Esophagus muscularis mucosa (tissue), 4 donors: ENCODE measurements around the gene MSANTD2. TPM values are rescaled to one million over a fixed set of nuclear protein-coding genes. Genes with fewer than 3 reads are reported as not detected.

Experiments
- DNase-seq: peaks from one replicate; pipeline ENCODE4 v3.0.0-alpha.2; 2017; ENCODE audit errors: extremely low spot score
- H3K27ac ChIP-seq, 4 donors: fragments of 200-600 bp; sonication (generic); replicated peaks in 1 of 4; 1 replicate in 3 of 4; 2 replicates in 1 of 4; pipeline ENCODE4 v1.5.1; 2016 to 2019; ENCODE audit warnings: mild to moderate bottlenecking in 1 of 4
- H3K27me3 ChIP-seq, 4 donors: fragments of 200-600 bp; sonication (generic); one replicate each; pipeline versions ENCODE4 v1.5.1 to v1.6.0; 2016 to 2019
- H3K36me3 ChIP-seq, 4 donors: fragments of 200-600 bp; sonication (generic); one replicate each; pipeline ENCODE4 v1.5.1; 2016 to 2019
- H3K4me1 ChIP-seq, 4 donors: fragments of 200-600 bp; sonication (generic); one replicate each; pipeline ENCODE4 v1.5.1; 2016 to 2019
- H3K4me3 ChIP-seq, 4 donors: fragments of 200-600 bp; sonication (generic); 1 replicate in 2 of 4; 2 replicates in 2 of 4; pipeline ENCODE4 v1.5.1; 2016 to 2019; ENCODE audit warnings: mild to moderate bottlenecking in 4 of 4, moderate library complexity in 1 of 4
- H3K9me3 ChIP-seq, 4 donors: fragments of 200-600 bp; sonication (generic); 1 replicate in 3 of 4; 2 replicates in 1 of 4; pipeline ENCODE4 v1.5.1; 2016 to 2019
- CTCF ChIP-seq, 3 experiments: fragments of 200-600 bp in 2 of 3; fragments of 450-650 bp in 1 of 3; sonication (generic) in 2 of 3; IDR thresholded peaks; one replicate each; pipeline ENCODE4 v1.5.1; 2017 to 2019; ENCODE audit warnings: antibody characterized with exemption in 3 of 3, mild to moderate bottlenecking in 2 of 3, moderate library complexity in 1 of 3
- EP300 ChIP-seq: sonication (generic); formaldehyde crosslinking; IDR thresholded peaks from one replicate; pipeline ENCODE4 v1.6.1; 2017; ENCODE audit warnings: antibody characterized with exemption
- POLR2A ChIP-seq: fragments of 450-650 bp; IDR thresholded peaks from one replicate; pipeline ENCODE4 v1.6.1; 2017; ENCODE audit warnings: antibody characterized with exemption, moderate library complexity, mild to moderate bottlenecking, low read depth
- POLR2AphosphoS5 ChIP-seq, 2 donors: sonication (generic); formaldehyde crosslinking; IDR thresholded peaks; one replicate each; pipeline ENCODE4 v1.6.1; 2017; ENCODE audit warnings: antibody characterized with exemption in 2 of 2
- WGBS: methylation state at CpG from one replicate; pipeline ENCODE4 v1.1.5; 2018; 5-methylcytosine and 5-hydroxymethylcytosine counted together
- intact Hi-C: fragments of 100-400 bp; cut with DNase I; formaldehyde crosslinking; loops from one replicate; pipeline ENCODE4 v1.15.1; 2023
- total RNA-seq, 4 donors: library from RNA; depleted of rRNA; stranded (reverse); fragments of >200 nt; gene quantifications; one replicate each; pipeline versions ENCODE4 v1.1.0 to v1.2.1, GENCODE V29; 2016

The MSANTD2 gene
- total RNA-seq, 4 donors from 2014 or later = 9.6 to 14.0 (median 12.1) TPM

GRCh38 chr11:124823512-124824376 lies 23.5 kb upstream of the MSANTD2 start:
- 70% methylated on average over 8 of the region's 8 CpGs for whole genome bisulfite sequencing
- DNase-seq = no peak
- TF ChIP-seq EP300 (no peak), CTCF (IDR thresholded peaks at IDR 0.05) (no peak), POLR2AphosphoS5 (IDR thresholded peaks at IDR 0.05) (no peak), POLR2A (no peak)
- H3K4me3 ChIP-seq = no peak overlapping the region
- peaks cover 0 to 16% (median 2%) of the 10 kb centered on the region in 4 donors for H3K27me3 ChIP-seq
- intact Hi-C loops = no loop called here
- H3K4me1 ChIP-seq = no peaks in the 10 kb centered on the region
- H3K27ac ChIP-seq = no peak overlapping the region
- H3K36me3 ChIP-seq = no peaks in the 10 kb centered on the region
- H3K9me3 ChIP-seq = no peaks in the 10 kb centered on the region

- intact Hi-C loops = no loop called here
Observed at GRCh38 chr11:124821995-124822730, 22.0 kb upstream of the MSANTD2 start.

GRCh38 chr11:124817036-124817435 lies 16.8 kb upstream of the MSANTD2 start:
- intact Hi-C loops = no loop called here

More at GRCh38 chr11:124821995-124822730, 22.0 kb upstream of the MSANTD2 start:
- H3K27me3 ChIP-seq = peaks cover 0 to 30% (median 2%) of the 10 kb centered on the region in 4 donors
- no peak overlapping the region for H3K4me3 ChIP-seq
- WGBS = 69% methylated on average over 6 of the region's 6 CpGs
- TF ChIP-seq CTCF (IDR thresholded peaks at IDR 0.05) = no peak
- TF ChIP-seq POLR2A = no peak
- no peak for TF ChIP-seq POLR2AphosphoS5 (IDR thresholded peaks at IDR 0.05)
- no peak for TF ChIP-seq EP300
- H3K27ac ChIP-seq = no peak overlapping the region
- no peak for DNase-seq
- no peaks in the 10 kb centered on the region for H3K4me1 ChIP-seq
- no peaks in the 10 kb centered on the region for H3K36me3 ChIP-seq
- H3K9me3 ChIP-seq = no peaks in the 10 kb centered on the region

GRCh38 chr11:124814739-124815138 lies 14.5 kb upstream of the MSANTD2 start:
- Histone ChIP-seq H3K4me3 (no peak overlapping the region), H3K27ac (no peak overlapping the region), H3K4me1 (no peaks in the 10 kb centered on the region), H3K27me3 (peaks cover 0 to 34% (median 2%) of the 10 kb centered on the region in 4 donors), H3K9me3 (no peaks in the 10 kb centered on the region), H3K36me3 (no peaks in the 10 kb centered on the region)
- WGBS = 79% methylated on average over 1 of the region's 1 CpG
- intact Hi-C loops = no loop called here
- DNase-seq = no peak
- TF ChIP-seq EP300 (no peak), CTCF (IDR thresholded peaks at IDR 0.05) (no peak), POLR2AphosphoS5 (IDR thresholded peaks at IDR 0.05) (no peak), POLR2A (no peak)

More at GRCh38 chr11:124817036-124817435, 16.8 kb upstream of the MSANTD2 start:
- Histone ChIP-seq H3K27me3 (peaks cover 0 to 39% (median 2%) of the 10 kb centered on the region in 4 donors), H3K4me3 (no peak overlapping the region), H3K36me3 (no peaks in the 10 kb centered on the region), H3K9me3 (no peaks in the 10 kb centered on the region), H3K4me1 (no peaks in the 10 kb centered on the region), H3K27ac (no peak overlapping the region)
- TF ChIP-seq POLR2A = no peak
- no peak for TF ChIP-seq POLR2AphosphoS5 (IDR thresholded peaks at IDR 0.05)
- no peak for TF ChIP-seq CTCF (IDR thresholded peaks at IDR 0.05)
- no peak for TF ChIP-seq EP300
- no peak for DNase-seq
- 100% methylated on average over 3 of the region's 3 CpGs for WGBS
